Left ventricle myocardium inferior (tissue), 1 donor: ENCODE measurements around the gene IFT57. TPM values are rescaled to one million over a fixed set of nuclear protein-coding genes. Genes with fewer than 3 reads are reported as not detected.
"Not testable (repeated sequence)": the region's sequence is repeated elsewhere in the genome, so short reads cannot be mapped to it uniquely, and the experiment has no call there.

Source experiments
- DNase-seq: peaks from one replicate; pipeline ENCODE4 v3.0.0-alpha.2; 2020
- H3K27ac ChIP-seq: fragments of 200-600 bp; replicated peaks from 2 replicates; pipeline ENCODE4 v1.8.0; 2021
- H3K27me3 ChIP-seq: fragments of 200-600 bp; 2 replicates; pipeline ENCODE4 v1.8.0; 2021; ENCODE audit warnings: low read depth
- H3K36me3 ChIP-seq: fragments of 200-600 bp; 2 replicates; pipeline ENCODE4 v1.8.0; 2021
- H3K4me1 ChIP-seq: fragments of 200-600 bp; 2 replicates; pipeline ENCODE4 v1.8.0; 2021
- H3K4me3 ChIP-seq: fragments of 200-600 bp; 2 replicates; pipeline ENCODE4 v1.8.0; 2021; ENCODE audit warnings: mild to moderate bottlenecking, moderate library complexity
- H3K9me3 ChIP-seq: fragments of 200-600 bp; replicated peaks from 2 replicates; pipeline ENCODE4 v1.8.0; 2021
- CTCF ChIP-seq: fragments of 200-600 bp; IDR thresholded peaks from 2 replicates; pipeline ENCODE4 v1.8.0; 2021; ENCODE audit warnings: antibody characterized with exemption, mild to moderate bottlenecking, borderline replicate concordance
- intact Hi-C: fragments of 100-400 bp; cut with micrococcal nuclease; formaldehyde crosslinking; loops from one replicate; pipeline ENCODE4 v1.11.0; 2022
- total RNA-seq: library from RNA; stranded (reverse); fragmentation: NEBNext Ultra II Directional; extraction: Animal tissue kit (Norgen Biotek cat#: 25700); gene quantifications from one replicate; pipeline ENCODE4 v1.2.1, GENCODE V29; 2021
- donor health status: DM: no; HTN: yes; CAD: no; lungs with severe emphysema.

IFT57 gene
- total RNA-seq, 1 donor from 2014 or later: 22.6 TPM

GRCh38 chr3:108159865-108160264, 62.4 kb downstream of the IFT57 start:
- no peak overlapping the region for H3K27ac ChIP-seq
- peaks cover 15% of the 10 kb centered on the region for H3K36me3 ChIP-seq
- H3K4me1 ChIP-seq: no peaks in the 10 kb centered on the region
- no peak for TF ChIP-seq CTCF
- H3K4me3 ChIP-seq: no peak overlapping the region
- intact Hi-C loops: no loop called here
- H3K9me3 ChIP-seq: no peaks in the 10 kb centered on the region
- DNase-seq: no peak
- no peaks in the 10 kb centered on the region for H3K27me3 ChIP-seq

GRCh38 chr3:108159105-108159504, 63.1 kb downstream of the IFT57 start:
- H3K27me3 ChIP-seq: no peaks in the 10 kb centered on the region
- DNase-seq: no peak
- no peak for TF ChIP-seq CTCF
- no peak overlapping the region for H3K4me3 ChIP-seq
- no peaks in the 10 kb centered on the region for H3K4me1 ChIP-seq
- H3K36me3 ChIP-seq: peaks cover 15% of the 10 kb centered on the region
- H3K9me3 ChIP-seq: no peaks in the 10 kb centered on the region
- intact Hi-C loops: no loop called here
- no peak overlapping the region for H3K27ac ChIP-seq

GRCh38 chr3:108158251-108158650, 64.0 kb downstream of the IFT57 start:
- Histone ChIP-seq H3K27me3 (no peaks in the 10 kb centered on the region), H3K9me3 (no peaks in the 10 kb centered on the region), H3K27ac (no peak overlapping the region), H3K4me3 (no peak overlapping the region), H3K36me3 (peaks cover 15% of the 10 kb centered on the region), H3K4me1 (no peaks in the 10 kb centered on the region)
- DNase-seq: no peak
- intact Hi-C loops: no loop called here
- no peak for TF ChIP-seq CTCF

- intact Hi-C loops: no loop called here
- no peak for DNase-seq
- Histone ChIP-seq H3K36me3 (peaks cover 10% of the 10 kb centered on the region), H3K9me3 (no peaks in the 10 kb centered on the region), H3K4me1 (no peaks in the 10 kb centered on the region), H3K27me3 (no peaks in the 10 kb centered on the region), H3K4me3 (no peak overlapping the region), H3K27ac (no peak overlapping the region)
- TF ChIP-seq CTCF: no peak
Observed at GRCh38 chr3:108157273-108157672, 65.0 kb downstream of the IFT57 start.

- Histone ChIP-seq H3K4me1 (no peaks in the 10 kb centered on the region), H3K36me3 (peaks cover 1% of the 10 kb centered on the region), H3K27ac (no peak overlapping the region), H3K27me3 (no peaks in the 10 kb centered on the region), H3K4me3 (no peak overlapping the region), H3K9me3 (no peaks in the 10 kb centered on the region)
- no peak for DNase-seq
- no peak for TF ChIP-seq CTCF
- intact Hi-C loops: no loop called here
Observed at GRCh38 chr3:108156312-108156853, 65.8 kb downstream of the IFT57 start.

- H3K27ac ChIP-seq, intact Hi-C loops, H3K9me3 ChIP-seq: not testable (repeated sequence)
Observed at GRCh38 chr3:108155642-108156041, 66.6 kb downstream of the IFT57 start.

More at GRCh38 chr3:108155642-108156041, 66.6 kb downstream of the IFT57 start:
- DNase-seq, H3K36me3 ChIP-seq, H3K4me3 ChIP-seq, H3K27me3 ChIP-seq, H3K4me1 ChIP-seq: not testable (repeated sequence)
